IMR-90 (cell line): ENCODE measurements around the gene NECAB2. TPM values are rescaled to one million over a fixed set of nuclear protein-coding genes. Genes with fewer than 3 reads are reported as not detected.

Experiments used
- ATAC-seq: fragments of 200-7000 bp; cut with Tn5 transposase; 2 replicates; pipeline ENCODE4 v1.9.1; 2020; ENCODE audit warnings: low read depth, mild to moderate bottlenecking, moderate library complexity
- BruUV-seq: library from RNA; stranded (reverse); fragments of 400-500 nt; replicated peaks from 2 replicates; lab custom pipeline; 2021; lab: Mats Ljungman, UMichigan
- CTCF ChIA-PET: fragments of 300-600 bp; formaldehyde crosslinking; extraction: SDS; loops from one replicate; lab custom pipeline; 2021; ENCODE audit warnings: antibody characterized with exemption; lab: Yijun Ruan, JAX
- POLR2A ChIA-PET: fragments of 300-600 bp; sonication (Branson Sonifier 250); formaldehyde crosslinking; loops from one replicate; lab custom pipeline; 2022; ENCODE audit warnings: antibody characterized with exemption; ENCODE audit not compliant: unreplicated experiment; lab: Charles Lee
- DNase-seq: peaks from one replicate; pipeline ENCODE4 v3.0.0; 2013
- H2AFZ ChIP-seq: replicated peaks from 2 replicates; pipeline ENCODE3; 2013; ENCODE audit warnings: low read length, mild to moderate bottlenecking; ENCODE audit not compliant: poor library complexity
- H2AK5ac ChIP-seq: 2 replicates; pipeline ENCODE4 v1.6.1; 2013; ENCODE audit warnings: low read depth, low read length, inconsistent platforms
- H2AK9ac ChIP-seq: replicated peaks from 2 replicates; pipeline ENCODE3; 2013; ENCODE audit warnings: mild to moderate bottlenecking, low read depth, low read length, moderate library complexity; ENCODE audit not compliant: poor library complexity
- H2BK120ac ChIP-seq: 2 replicates; pipeline ENCODE4 v1.6.1; 2013; ENCODE audit warnings: low read depth, low read length, inconsistent platforms
- H2BK15ac ChIP-seq: 3 replicates; pipeline ENCODE4 v1.6.1; 2013; ENCODE audit warnings: low read depth, low read length, inconsistent platforms
- H2BK20ac ChIP-seq: 2 replicates; pipeline ENCODE4 v1.6.1; 2013; ENCODE audit warnings: low read depth, mild to moderate bottlenecking, inconsistent platforms, low read length, moderate library complexity
- H2BK5ac ChIP-seq: 2 replicates; pipeline ENCODE4 v1.6.1; 2013; ENCODE audit warnings: mild to moderate bottlenecking, low read depth, low read length, inconsistent platforms; ENCODE audit not compliant: poor library complexity, severe bottlenecking
- H3K14ac ChIP-seq: replicated peaks from 2 replicates; pipeline ENCODE4 v1.6.1; 2013; ENCODE audit warnings: low read depth, low read length, inconsistent platforms
- H3K18ac ChIP-seq: 2 replicates; pipeline ENCODE4 v1.6.1; 2013; ENCODE audit warnings: low read depth, low read length, control low read depth
- H3K23ac ChIP-seq: 2 replicates; pipeline ENCODE4 v1.6.1; 2013; ENCODE audit warnings: low read depth, low read length, inconsistent platforms
- H3K27ac ChIP-seq: 2 replicates; pipeline ENCODE4 v1.5.1; 2013; ENCODE audit warnings: mild to moderate bottlenecking, control low read depth, low read length; ENCODE audit not compliant: insufficient read depth
- H3K27me3 ChIP-seq: 2 replicates; pipeline ENCODE4 v1.6.1; 2013; ENCODE audit warnings: low read length; ENCODE audit not compliant: control insufficient read depth, insufficient read depth
- H3K36me3 ChIP-seq: 2 replicates; pipeline ENCODE4 v1.6.1; 2013; ENCODE audit warnings: low read length, mixed read lengths; ENCODE audit not compliant: control insufficient read depth, insufficient read depth
- H3K4ac ChIP-seq: 2 replicates; pipeline ENCODE4 v1.6.1; 2013; ENCODE audit warnings: low read depth, low read length, inconsistent platforms
- H3K4me1 ChIP-seq: 2 replicates; pipeline ENCODE4 v1.6.1; 2013; ENCODE audit warnings: low read length, mixed read lengths; ENCODE audit not compliant: control insufficient read depth, insufficient read depth
- H3K4me2 ChIP-seq: 2 replicates; pipeline ENCODE4 v1.6.1; 2013; ENCODE audit warnings: low read depth, mild to moderate bottlenecking, control low read depth, low read length, moderate library complexity
- H3K4me3 ChIP-seq: 2 replicates; pipeline ENCODE4 v1.5.1; 2013; ENCODE audit warnings: low read depth, mild to moderate bottlenecking, control low read depth, low read length, moderate library complexity; ENCODE audit not compliant: insufficient read depth
- H3K56ac ChIP-seq: 2 replicates; pipeline ENCODE4 v1.6.1; 2013; ENCODE audit warnings: low read length, inconsistent platforms; ENCODE audit not compliant: insufficient read depth; ENCODE audit errors: extremely low read depth
- H3K79me1 ChIP-seq, 2 experiments: 2 replicates each; pipeline ENCODE4 v1.6.1; 2013; ENCODE audit warnings: low read length in 2 of 2, inconsistent platforms in 1 of 2, low read depth in 1 of 2
- H3K9ac ChIP-seq: 2 replicates; pipeline ENCODE4 v1.6.1; 2013; ENCODE audit warnings: low read depth, low read length, control low read depth
- H3K9me1 ChIP-seq: 2 replicates; pipeline ENCODE4 v1.6.1; 2013; ENCODE audit warnings: low read length, inconsistent platforms; ENCODE audit not compliant: insufficient read depth
- H3K9me3 ChIP-seq: 2 replicates; pipeline ENCODE4 v1.6.1; 2013; ENCODE audit warnings: low read length; ENCODE audit not compliant: control insufficient read depth, insufficient read depth
- H4K20me1 ChIP-seq: 2 replicates; pipeline ENCODE4 v1.6.1; 2013; ENCODE audit warnings: low read length, inconsistent platforms; ENCODE audit not compliant: insufficient read depth
- H4K5ac ChIP-seq: 2 replicates; pipeline ENCODE4 v1.6.1; 2013; ENCODE audit warnings: mild to moderate bottlenecking, low read depth, low read length, control low read depth
- H4K8ac ChIP-seq, 2 experiments: 2 replicates each; pipeline ENCODE4 v1.6.1; 2013; ENCODE audit warnings: low read depth in 2 of 2, low read length in 2 of 2, control low read depth in 1 of 2, inconsistent platforms in 1 of 2
- H4K91ac ChIP-seq: 2 replicates; pipeline ENCODE4 v1.6.1; 2013; ENCODE audit warnings: low read depth, low read length, inconsistent platforms; ENCODE audit not compliant: insufficient read depth
- BHLHE40 ChIP-seq: fragments of 150-350 bp; IDR thresholded peaks from 2 replicates; pipeline ENCODE4 v1.6.1; 2016; ENCODE audit warnings: mild to moderate bottlenecking, low read depth, low read length
- ELK1 ChIP-seq: fragments of 150-350 bp; IDR thresholded peaks from 2 replicates; pipeline ENCODE4 v1.6.1; 2016; ENCODE audit warnings: low read depth, mild to moderate bottlenecking, low read length, moderate library complexity, borderline replicate concordance
- FOS ChIP-seq: fragments of 150-350 bp; IDR thresholded peaks from 2 replicates; pipeline ENCODE4 v1.6.1; 2016; ENCODE audit warnings: low read depth, low read length
- MXI1 ChIP-seq: IDR thresholded peaks from 2 replicates; pipeline ENCODE4 v1.6.1; 2012; ENCODE audit warnings: low read depth, mild to moderate bottlenecking, low read length, moderate library complexity, borderline replicate concordance
- NFE2L2 ChIP-seq: fragments of 150-350 bp; IDR thresholded peaks from 2 replicates; pipeline ENCODE4 v1.6.1; 2016; ENCODE audit warnings: low read depth, mild to moderate bottlenecking, low read length
- RAD21 ChIP-seq: IDR thresholded peaks from 2 replicates; pipeline ENCODE4 v1.6.1; 2012; ENCODE audit warnings: low read length, improper control_type of control experiment
- RCOR1 ChIP-seq: IDR thresholded peaks from 2 replicates; pipeline ENCODE4 v1.6.1; 2012; ENCODE audit warnings: mild to moderate bottlenecking, low read length, improper control_type of control experiment; ENCODE audit not compliant: insufficient replicate concordance
- SMC3 ChIP-seq: fragments of 150-350 bp; IDR thresholded peaks from 2 replicates; pipeline ENCODE4 v1.6.1; 2016; ENCODE audit warnings: low read depth, mild to moderate bottlenecking, antibody characterized with exemption, low read length, moderate library complexity
- WGBS, 2 experiments: methylation state at CpG; one replicate each; pipeline versions ENCODE4 v1.1.5 to v1.1.7; 2013; ENCODE audit warnings: missing lambda C conversion rate in 2 of 2; ENCODE audit not compliant: insufficient read length in 1 of 2; ENCODE audit errors: extremely low coverage in 2 of 2; 5-methylcytosine and 5-hydroxymethylcytosine counted together
- dilution Hi-C: fragments of 300-500 bp; cut with HindIII; formaldehyde crosslinking; loops from one replicate; pipeline ENCODE4 v1.14.3; 2018; ENCODE audit warnings: low sequenced_read_pairs; ENCODE audit not compliant: unreplicated experiment
- in situ Hi-C: fragments of 300-500 bp; cut with MboI; formaldehyde crosslinking; loops from 3 replicates; pipeline ENCODE4 v1.14.3; 2019; ENCODE audit warnings: low sequenced_read_pairs, inconsistent platforms, mixed read lengths
- intact Hi-C: fragments of 100-400 bp; cut with micrococcal nuclease; formaldehyde crosslinking; loops from 2 replicates; pipeline ENCODE4 v1.10.0; 2022
- polyA plus RNA-seq, 3 experiments: library from polyadenylated mRNA; depleted of rRNA; stranded (reverse); fragments of >200 nt; gene quantifications; 2 replicates each; pipeline ENCODE4 v1.2.3, GENCODE V29; 2012; ENCODE audit warnings: low replicate concordance in 1 of 3
- total RNA-seq: library from RNA; depleted of rRNA; stranded (reverse); fragments of >200 nt; gene quantifications from 2 replicates; pipeline ENCODE4 v1.2.3, GENCODE V29; 2012
- TF ChIP-seq, protein P1 (sequence below): conservative IDR thresholded peaks from 2 replicates; pipeline ENCODE4 v1.5.1; 2012; ENCODE audit warnings: mild to moderate bottlenecking, low read depth, low read length, improper control_type of control experiment

Gene NECAB2
- total and polyA plus RNA-seq, 2 of the 4 experiments (the other 2 are of a cell fraction): 0.27 TPM; not detected in 1

DNA sequence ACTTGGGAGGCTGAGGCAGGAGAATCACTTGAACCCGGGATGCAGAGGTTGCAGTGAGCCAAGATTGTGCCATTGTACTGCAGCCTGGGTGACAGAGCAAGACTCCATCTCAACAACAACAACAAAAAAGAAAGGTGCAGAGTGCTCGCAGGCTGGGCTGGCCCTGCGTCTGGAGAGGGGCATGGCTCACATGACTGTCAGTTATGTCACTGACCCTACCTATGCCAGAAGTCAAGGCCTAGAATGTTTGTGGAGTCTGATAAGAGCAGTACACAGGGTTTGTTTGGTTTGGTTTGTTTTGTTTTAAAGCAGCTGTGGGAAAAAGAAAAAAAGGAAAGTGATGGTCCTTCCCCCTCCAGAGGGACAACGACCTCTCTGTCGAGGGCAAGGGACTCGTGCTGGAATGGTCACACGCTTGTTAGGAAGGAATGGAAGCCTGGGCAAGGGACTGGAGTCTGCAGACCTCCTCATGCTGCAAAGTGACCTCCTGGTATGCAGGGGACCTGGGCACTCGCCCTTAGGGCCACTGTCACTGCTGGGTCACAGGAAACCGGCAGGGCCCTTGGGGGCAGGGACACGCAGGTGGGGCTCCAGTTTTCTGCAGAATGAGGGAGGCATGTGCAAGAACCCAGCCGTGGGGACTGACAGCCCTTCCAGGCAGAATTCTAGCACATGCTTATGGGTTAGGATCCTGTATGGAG lies 25.1 kb upstream of the NECAB2 start:
- H3K27me3 ChIP-seq: no peaks in the 10 kb centered on the region
- H3K4me3 ChIP-seq: no peak overlapping the region
- no TSS peak for BruUV-seq
- H3K27ac ChIP-seq: no peak overlapping the region
- no peak overlapping the region for H2AFZ ChIP-seq
- intact Hi-C loops: no loop called here
- H2AK9ac ChIP-seq: peak overlapping the region; percentile 23
- no peak overlapping the region for H3K9ac ChIP-seq
- no peak overlapping the region for H4K91ac ChIP-seq
- no peak for ATAC-seq
- H3K14ac ChIP-seq: no peak overlapping the region
- no peak overlapping the region for H2AK5ac ChIP-seq
- no peak overlapping the region for H3K18ac ChIP-seq
- no peak overlapping the region for H2BK5ac ChIP-seq
- no peaks in the 10 kb centered on the region for H3K9me3 ChIP-seq
- no peak for DNase-seq
- ChIA-PET CTCF (interaction anchor here (1.0 kb wide), 1 partner anchor 17 kb away, joined by 3 read pairs; no protein-coding TSS in a partner anchor), POLR2A (no interaction called here)
- H3K23ac ChIP-seq: no peak overlapping the region
- no peaks in the 10 kb centered on the region for H4K20me1 ChIP-seq
- no peak overlapping the region for H4K8ac ChIP-seq
- H2BK15ac ChIP-seq: no peak overlapping the region
- no peak overlapping the region for H3K4me2 ChIP-seq
- H3K36me3 ChIP-seq: no peaks in the 10 kb centered on the region
- dilution Hi-C loops: no loop called here
- no peak overlapping the region for H3K4ac ChIP-seq
- no peak for TF ChIP-seq NFE2L2
- TF ChIP-seq ELK1: no peak
- TF ChIP-seq FOS: no peak
- no peak for TF ChIP-seq RAD21
- no peak for TF ChIP-seq BHLHE40
- TF ChIP-seq, protein P1, sequence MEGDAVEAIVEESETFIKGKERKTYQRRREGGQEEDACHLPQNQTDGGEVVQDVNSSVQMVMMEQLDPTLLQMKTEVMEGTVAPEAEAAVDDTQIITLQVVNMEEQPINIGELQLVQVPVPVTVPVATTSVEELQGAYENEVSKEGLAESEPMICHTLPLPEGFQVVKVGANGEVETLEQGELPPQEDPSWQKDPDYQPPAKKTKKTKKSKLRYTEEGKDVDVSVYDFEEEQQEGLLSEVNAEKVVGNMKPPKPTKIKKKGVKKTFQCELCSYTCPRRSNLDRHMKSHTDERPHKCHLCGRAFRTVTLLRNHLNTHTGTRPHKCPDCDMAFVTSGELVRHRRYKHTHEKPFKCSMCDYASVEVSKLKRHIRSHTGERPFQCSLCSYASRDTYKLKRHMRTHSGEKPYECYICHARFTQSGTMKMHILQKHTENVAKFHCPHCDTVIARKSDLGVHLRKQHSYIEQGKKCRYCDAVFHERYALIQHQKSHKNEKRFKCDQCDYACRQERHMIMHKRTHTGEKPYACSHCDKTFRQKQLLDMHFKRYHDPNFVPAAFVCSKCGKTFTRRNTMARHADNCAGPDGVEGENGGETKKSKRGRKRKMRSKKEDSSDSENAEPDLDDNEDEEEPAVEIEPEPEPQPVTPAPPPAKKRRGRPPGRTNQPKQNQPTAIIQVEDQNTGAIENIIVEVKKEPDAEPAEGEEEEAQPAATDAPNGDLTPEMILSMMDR: no peak
- TF ChIP-seq MXI1: no peak
- no peak for TF ChIP-seq SMC3
- TF ChIP-seq RCOR1: no peak
- no peaks in the 10 kb centered on the region for H3K79me1 ChIP-seq
- H4K5ac ChIP-seq: no peak overlapping the region
- WGBS, 2 experiments: 45% methylated on average over 2 of the region's 11 CpGs; no CpG with 5 or more reads in 1 of the 2 experiments
- in situ Hi-C loops: no loop called here
- H3K56ac ChIP-seq: no peak overlapping the region; the same call in 1 of the 2 replicates
- H3K4me1 ChIP-seq: no peaks in the 10 kb centered on the region
- no peak overlapping the region for H2BK20ac ChIP-seq
- no peaks in the 10 kb centered on the region; the same call in 1 of the 2 replicates for H3K9me1 ChIP-seq
- H2BK120ac ChIP-seq: no peak overlapping the region
